CD14-positive monocyte (primary cell): ENCODE results near the gene KIF13A. TPM values are rescaled to one million over a fixed set of nuclear protein-coding genes. Genes with fewer than 3 reads are reported as not detected.
"Not testable (repeated sequence)": the region's sequence is repeated elsewhere in the genome, so short reads cannot be mapped to it uniquely, and the experiment has no call there.

Source experiments
- DNase-seq, 3 donors: peaks; one replicate each; pipeline ENCODE4 v3.0.0-alpha.2; 2011 to 2022
- H2AFZ ChIP-seq: 2 replicates; pipeline ENCODE4 v1.6.0; 2012; ENCODE audit warnings: mild to moderate bottlenecking, low read depth, low read length, inconsistent platforms; ENCODE audit not compliant: insufficient read depth, poor library complexity, severe bottlenecking
- H3K27ac ChIP-seq, 2 donors: 1 replicate in 1 of 2; 2 replicates in 1 of 2; pipeline ENCODE4 v1.5.1; 2012 to 2013; ENCODE audit warnings: low read length in 2 of 2, control low read depth in 1 of 2, inconsistent platforms in 1 of 2, low read depth in 1 of 2, mild to moderate bottlenecking in 1 of 2
- H3K27me3 ChIP-seq, 2 donors: one replicate each; pipeline versions ENCODE4 v1.6.0 to v1.6.1; 2011 to 2013; ENCODE audit warnings: low read length in 2 of 2; ENCODE audit not compliant: control insufficient read depth in 2 of 2, insufficient read depth in 2 of 2
- H3K36me3 ChIP-seq, 2 donors: replicated peaks in 1 of 2; 1 replicate in 1 of 2; 2 replicates in 1 of 2; pipeline versions ENCODE4 v1.5.1 to v1.6.1; 2012 to 2013; ENCODE audit warnings: low read length in 2 of 2, control low read depth in 1 of 2, inconsistent platforms in 1 of 2, mild to moderate bottlenecking in 1 of 2; ENCODE audit not compliant: insufficient read depth in 2 of 2, control insufficient read depth in 1 of 2
- H3K4me1 ChIP-seq, 2 donors: 1 replicate in 1 of 2; 2 replicates in 1 of 2; pipeline versions ENCODE4 v1.5.1 to v1.6.1; 2012 to 2013; ENCODE audit warnings: low read length in 2 of 2, control low read depth in 1 of 2, inconsistent platforms in 1 of 2, mild to moderate bottlenecking in 1 of 2, moderate library complexity in 1 of 2; ENCODE audit not compliant: insufficient read depth in 2 of 2, control insufficient read depth in 1 of 2
- H3K4me2 ChIP-seq: replicated peaks from 2 replicates; pipeline ENCODE3; 2012; ENCODE audit warnings: low read length, moderate library complexity, mild to moderate bottlenecking; ENCODE audit not compliant: poor library complexity, severe bottlenecking; ENCODE audit errors: extremely low read depth
- H3K4me3 ChIP-seq, 3 experiments: fragments of 200-600 bp in 1 of 3; sonication (generic) in 1 of 3; replicated peaks in 1 of 3; 1 replicate in 2 of 3; 2 replicates in 1 of 3; pipeline ENCODE4 v1.5.1; 2011 to 2013; ENCODE audit warnings: low read length in 3 of 3, mild to moderate bottlenecking in 3 of 3, control low read depth in 2 of 3, low read depth in 2 of 3, inconsistent platforms in 1 of 3, moderate library complexity in 1 of 3
- H3K79me2 ChIP-seq: 2 replicates; pipeline ENCODE4 v1.6.0; 2012; ENCODE audit warnings: mild to moderate bottlenecking, control low read depth, inconsistent platforms, low read length, moderate library complexity; ENCODE audit not compliant: insufficient read depth
- H3K9ac ChIP-seq: 2 replicates; pipeline ENCODE4 v1.6.0; 2017; ENCODE audit warnings: low read length, mild to moderate bottlenecking; ENCODE audit not compliant: insufficient read depth, poor library complexity, severe bottlenecking
- H3K9me3 ChIP-seq, 2 donors: replicated peaks in 1 of 2; 1 replicate in 1 of 2; 2 replicates in 1 of 2; pipeline versions ENCODE4 v1.5.1 to v1.6.1; 2012 to 2013; ENCODE audit warnings: low read length in 2 of 2, control low read depth in 1 of 2; ENCODE audit not compliant: control insufficient read depth in 1 of 2, insufficient read depth in 1 of 2
- H4K20me1 ChIP-seq: 2 replicates; pipeline ENCODE4 v1.6.0; 2012; ENCODE audit warnings: mild to moderate bottlenecking, low read length, control low read depth, moderate library complexity; ENCODE audit not compliant: insufficient read depth
- H3K27ac Mint-ChIP-seq, 7 donors: one replicate each; pipeline ENCODE4 v1.8.0; 2020; ENCODE audit warnings: mild to moderate bottlenecking in 7 of 7, mixed read lengths in 7 of 7, moderate library complexity in 6 of 7, inconsistent platforms in 2 of 7
- H3K27me3 Mint-ChIP-seq, 3 donors: one replicate each; pipeline ENCODE4 v1.8.0; 2021 to 2022; ENCODE audit warnings: low read depth in 3 of 3, mild to moderate bottlenecking in 3 of 3, mixed read lengths in 3 of 3, moderate library complexity in 3 of 3, inconsistent platforms in 1 of 3
- H3K36me3 Mint-ChIP-seq, 2 donors: one replicate each; pipeline ENCODE4 v1.8.0; 2020; ENCODE audit warnings: mixed read lengths in 2 of 2, inconsistent platforms in 1 of 2, mild to moderate bottlenecking in 1 of 2
- H3K4me1 Mint-ChIP-seq: one replicate; pipeline ENCODE4 v1.8.0; 2020; ENCODE audit warnings: mild to moderate bottlenecking, mixed read lengths
- H3K4me3 Mint-ChIP-seq, 2 donors: one replicate each; pipeline ENCODE4 v1.8.0; 2020; ENCODE audit warnings: mild to moderate bottlenecking in 2 of 2, mixed read lengths in 2 of 2, moderate library complexity in 1 of 2
- H3K9me3 Mint-ChIP-seq, 7 donors: one replicate each; pipeline ENCODE4 v1.8.0; 2020 to 2022; ENCODE audit warnings: mixed read lengths in 7 of 7, mild to moderate bottlenecking in 6 of 7, moderate library complexity in 6 of 7, inconsistent platforms in 2 of 7
- WGBS: methylation state at CpG from one replicate; pipeline ENCODE4 v1.1.5; 2013; ENCODE audit warnings: missing lambda C conversion rate; ENCODE audit not compliant: insufficient coverage; 5-methylcytosine and 5-hydroxymethylcytosine counted together
- intact Hi-C, 2 donors: fragments of 100-400 bp; cut with micrococcal nuclease; formaldehyde crosslinking; loops; one replicate each; pipeline versions ENCODE4 v1.15.0 to v1.15.1; 2023
- polyA plus RNA-seq, 3 donors: library from polyadenylated mRNA; depleted of rRNA in 1 of 3; unstranded in 2 of 3; stranded (reverse) in 1 of 3; fragments of 300-500 nt in 2 of 3; fragments of >200 nt in 1 of 3; fragmentation: Illumina TruSeq in 2 of 3; gene quantifications; 1 replicate in 2 of 3; 2 replicates in 1 of 3; pipeline ENCODE4 v1.2.3, GENCODE V29; 2012 to 2021
- TF ChIP-seq, protein P1 (sequence below): fragments of 200-600 bp; IDR thresholded peaks from one replicate; pipeline ENCODE4 v1.8.0; 2022; ENCODE audit warnings: antibody characterized with exemption, mild to moderate bottlenecking

Gene KIF13A
- polyA plus RNA-seq, 3 donors, result 2.9 to 28.4 (median 6.0) TPM

DNA sequence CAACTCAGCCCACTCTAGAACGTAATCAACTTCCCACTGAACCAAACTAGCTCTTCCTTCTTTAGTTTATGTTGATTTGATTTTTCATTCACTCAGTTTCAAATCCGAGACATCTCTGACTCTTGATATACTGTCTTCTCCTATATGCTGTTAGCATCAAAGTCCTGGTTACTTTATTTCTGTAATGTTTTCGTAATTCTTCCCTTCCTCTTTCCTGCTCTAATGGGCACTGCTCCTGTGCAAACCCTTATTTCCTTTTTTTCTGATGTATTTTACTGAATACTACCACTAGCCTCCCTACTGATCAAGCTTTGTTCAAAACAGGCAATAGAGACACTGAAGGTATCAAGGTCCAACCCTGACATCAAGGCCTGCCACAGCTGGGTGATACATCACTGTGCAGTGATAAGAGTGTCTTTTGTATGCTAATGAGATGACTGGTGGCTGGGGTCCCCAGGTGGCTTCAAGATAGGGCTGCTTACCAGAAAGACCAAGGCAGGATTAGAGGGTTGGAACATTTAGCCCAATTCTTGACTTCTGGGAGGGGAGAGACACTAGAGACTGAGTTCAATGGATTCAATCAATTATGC lies 95.2 kb downstream of the KIF13A start:
- peaks cover 23 to 33% of the 10 kb centered on the region in 2 donors for H3K36me3 ChIP-seq
- TF ChIP-seq, protein P1, sequence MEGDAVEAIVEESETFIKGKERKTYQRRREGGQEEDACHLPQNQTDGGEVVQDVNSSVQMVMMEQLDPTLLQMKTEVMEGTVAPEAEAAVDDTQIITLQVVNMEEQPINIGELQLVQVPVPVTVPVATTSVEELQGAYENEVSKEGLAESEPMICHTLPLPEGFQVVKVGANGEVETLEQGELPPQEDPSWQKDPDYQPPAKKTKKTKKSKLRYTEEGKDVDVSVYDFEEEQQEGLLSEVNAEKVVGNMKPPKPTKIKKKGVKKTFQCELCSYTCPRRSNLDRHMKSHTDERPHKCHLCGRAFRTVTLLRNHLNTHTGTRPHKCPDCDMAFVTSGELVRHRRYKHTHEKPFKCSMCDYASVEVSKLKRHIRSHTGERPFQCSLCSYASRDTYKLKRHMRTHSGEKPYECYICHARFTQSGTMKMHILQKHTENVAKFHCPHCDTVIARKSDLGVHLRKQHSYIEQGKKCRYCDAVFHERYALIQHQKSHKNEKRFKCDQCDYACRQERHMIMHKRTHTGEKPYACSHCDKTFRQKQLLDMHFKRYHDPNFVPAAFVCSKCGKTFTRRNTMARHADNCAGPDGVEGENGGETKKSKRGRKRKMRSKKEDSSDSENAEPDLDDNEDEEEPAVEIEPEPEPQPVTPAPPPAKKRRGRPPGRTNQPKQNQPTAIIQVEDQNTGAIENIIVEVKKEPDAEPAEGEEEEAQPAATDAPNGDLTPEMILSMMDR, result no peak
- Mint-ChIP-seq H3K4me3 (peak overlapping the region in 1 of 2 donors; percentile 22), H3K27ac (peak overlapping the region; percentile 25 to 90 (median 63)), H3K9me3 (peaks cover 7 to 22% (median 20%) of the 10 kb centered on the region in 7 donors), H3K36me3 (peaks cover 29 to 52% of the 10 kb centered on the region in 2 donors), H3K4me1 (peaks cover 35% of the 10 kb centered on the region), H3K27me3 (peaks cover 0 to 2% (median 0%) of the 10 kb centered on the region in 3 donors)
- no peaks in the 10 kb centered on the region for H3K27me3 ChIP-seq
- H3K9ac ChIP-seq, result no peak overlapping the region
- no CpG with 5 or more reads among the region's 3 CpGs for WGBS
- DNase-seq, result peak in 2 of 3 donors; percentile 39 to 66
- H3K79me2 ChIP-seq, result peaks cover 33% of the 10 kb centered on the region
- H4K20me1 ChIP-seq, result no peaks in the 10 kb centered on the region
- H3K27ac ChIP-seq, result peak overlapping the region; percentile 16 to 48
- H3K9me3 ChIP-seq, result peaks cover 12 to 23% of the 10 kb centered on the region in 2 donors
- peak overlapping the region in 1 of 3 experiments; percentile 36 for H3K4me3 ChIP-seq
- peak overlapping the region; percentile 37 for H3K4me2 ChIP-seq
- H2AFZ ChIP-seq, result no peak overlapping the region
- peaks cover 16 to 27% of the 10 kb centered on the region in 2 donors for H3K4me1 ChIP-seq
- intact Hi-C loops, result no loop called here

DNA sequence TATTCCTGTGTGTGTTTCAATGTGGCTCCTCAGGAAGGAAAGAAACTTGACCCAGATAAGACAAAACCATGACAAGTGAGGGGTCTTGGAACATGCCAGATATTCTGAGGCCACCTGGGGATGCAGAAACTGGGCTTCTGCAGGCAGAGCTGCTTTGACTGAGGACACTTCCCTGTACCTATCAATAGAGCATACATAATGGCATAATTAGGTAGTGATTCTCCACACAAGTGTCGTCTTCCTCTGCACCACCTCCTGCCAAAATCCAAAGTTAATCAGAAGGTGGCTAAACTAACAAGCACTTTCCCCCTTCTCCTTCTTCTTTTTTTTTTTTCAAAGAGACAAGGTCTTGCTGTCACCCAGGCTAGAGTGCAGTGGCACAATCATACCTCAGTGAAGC lies 97.1 kb downstream of the KIF13A start:
- H3K4me3 ChIP-seq, result no peak overlapping the region
- peak overlapping the region in 1 of 7 donors; percentile 9 for H3K27ac Mint-ChIP-seq
- no peak overlapping the region for H3K4me2 ChIP-seq
- H3K4me3 Mint-ChIP-seq, result no peak overlapping the region
- H3K9me3 ChIP-seq, result peaks cover 6 to 9% of the 10 kb centered on the region in 2 donors
- H3K9ac ChIP-seq, result no peak overlapping the region
- H3K79me2 ChIP-seq, result peaks cover 37% of the 10 kb centered on the region
- peaks cover 2 to 12% (median 8%) of the 10 kb centered on the region in 7 donors for H3K9me3 Mint-ChIP-seq
- peaks cover 35 to 46% of the 10 kb centered on the region in 2 donors for H3K4me1 ChIP-seq
- TF ChIP-seq, protein P1, result no peak
- H3K36me3 Mint-ChIP-seq, result peaks cover 13 to 36% of the 10 kb centered on the region in 2 donors
- H3K27me3 ChIP-seq, result no peaks in the 10 kb centered on the region
- H4K20me1 ChIP-seq, result peaks cover 12% of the 10 kb centered on the region
- H3K27me3 Mint-ChIP-seq, result peaks cover 0 to 2% (median 0%) of the 10 kb centered on the region in 3 donors
- no CpG with 5 or more reads among the region's 1 CpG for WGBS
- no peak overlapping the region for H3K27ac ChIP-seq
- peaks cover 54% of the 10 kb centered on the region for H3K4me1 Mint-ChIP-seq
- H3K36me3 ChIP-seq, result peaks cover 8 to 17% of the 10 kb centered on the region in 2 donors
- DNase-seq, result no peak
- intact Hi-C loops, result no loop called here
- no peak overlapping the region for H2AFZ ChIP-seq

DNA sequence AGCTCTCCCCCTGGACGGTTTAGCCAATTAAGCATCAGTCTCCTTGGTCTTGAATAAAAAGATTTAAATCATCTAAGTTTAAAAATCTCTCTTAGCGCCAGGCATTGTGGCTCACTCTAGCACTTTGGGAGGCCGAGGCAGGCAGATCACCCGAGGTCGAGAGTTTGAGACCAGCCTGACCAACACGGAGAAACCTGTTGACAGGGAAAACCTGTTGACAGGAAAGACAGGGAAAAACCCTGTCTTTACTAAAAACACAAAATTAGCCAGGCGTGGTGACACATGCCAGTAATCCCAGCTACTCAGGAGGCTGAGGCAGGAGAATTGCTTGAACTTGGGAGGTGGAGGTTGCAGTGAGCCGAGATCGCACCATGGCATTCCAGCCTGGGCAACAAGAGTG lies 97.7 kb downstream of the KIF13A start:
- not testable (repeated sequence) for H3K9me3 Mint-ChIP-seq, H3K27ac ChIP-seq, H2AFZ ChIP-seq, H3K9ac ChIP-seq, H3K4me2 ChIP-seq, H3K27me3 ChIP-seq, H3K4me3 ChIP-seq, H3K4me3 Mint-ChIP-seq, DNase-seq, H3K9me3 ChIP-seq, H3K27me3 Mint-ChIP-seq
- peaks cover 37% of the 10 kb centered on the region for H3K79me2 ChIP-seq
- peaks cover 39 to 51% of the 10 kb centered on the region in 2 donors for H3K4me1 ChIP-seq
- intact Hi-C loops, result loop anchor here in 1 of 2 donors (10.0 kb wide), 2 partner anchors 45 to 95 kb away; partner anchors contain the start of gene KIF13A
- Mint-ChIP-seq H3K27ac (peak overlapping the region in 1 of 7 donors; percentile 10), H3K4me1 (peaks cover 60% of the 10 kb centered on the region), H3K36me3 (peaks cover 11 to 31% of the 10 kb centered on the region in 2 donors)
- WGBS, result 92% methylated on average over 4 of the region's 9 CpGs
- peaks cover 4 to 12% of the 10 kb centered on the region in 2 donors for H3K36me3 ChIP-seq
- peaks cover 14% of the 10 kb centered on the region for H4K20me1 ChIP-seq
